GM13976 (cell line): ENCODE data around the gene IREB2.
"Not testable (repeated sequence)": the region's sequence is repeated elsewhere in the genome, so short reads cannot be mapped to it uniquely, and the experiment has no call there.

Source experiments
- DNase-seq: peaks from one replicate; pipeline ENCODE4 v3.0.0; 2012; ENCODE audit warnings: low spot score
- in situ Hi-C: fragments of 300-500 bp; cut with MboI; formaldehyde crosslinking; loops from one replicate; pipeline ENCODE4 v1.12.0; 2022; ENCODE audit warnings: low sequenced_read_pairs, mixed read lengths, inconsistent platforms; ENCODE audit not compliant: unreplicated experiment
- TF ChIP-seq, protein P1 (sequence below): IDR thresholded peaks from 2 replicates; pipeline ENCODE4 v1.5.1; 2012; ENCODE audit warnings: borderline replicate concordance, mild to moderate bottlenecking; ENCODE audit not compliant: insufficient read depth; ENCODE audit errors: extremely low read depth, missing control alignments, control extremely low read depth

The IREB2 gene

DNA sequence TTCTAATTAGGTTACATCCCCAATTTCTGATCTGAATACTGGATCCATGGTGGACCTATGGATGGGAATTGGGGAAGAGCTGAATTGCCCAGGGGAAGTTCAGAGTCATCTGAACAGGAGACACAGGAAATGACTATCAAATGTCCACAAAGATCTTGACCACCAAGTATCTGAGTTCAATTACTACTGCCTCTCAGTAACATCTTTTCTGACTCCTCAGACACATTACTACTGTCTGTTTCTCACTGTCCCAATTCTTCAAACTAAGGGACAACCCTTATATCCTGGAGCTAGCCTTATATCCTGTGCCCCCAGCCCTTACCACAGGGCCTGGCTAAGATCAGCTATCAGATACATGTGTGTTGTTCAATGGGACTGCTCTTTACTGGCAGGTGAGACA, 10.1 kb upstream of the IREB2 start:
- in situ Hi-C loops = loop anchor here (10.0 kb wide), 1 partner anchor 113 kb away; no protein-coding TSS in a partner anchor

DNA sequence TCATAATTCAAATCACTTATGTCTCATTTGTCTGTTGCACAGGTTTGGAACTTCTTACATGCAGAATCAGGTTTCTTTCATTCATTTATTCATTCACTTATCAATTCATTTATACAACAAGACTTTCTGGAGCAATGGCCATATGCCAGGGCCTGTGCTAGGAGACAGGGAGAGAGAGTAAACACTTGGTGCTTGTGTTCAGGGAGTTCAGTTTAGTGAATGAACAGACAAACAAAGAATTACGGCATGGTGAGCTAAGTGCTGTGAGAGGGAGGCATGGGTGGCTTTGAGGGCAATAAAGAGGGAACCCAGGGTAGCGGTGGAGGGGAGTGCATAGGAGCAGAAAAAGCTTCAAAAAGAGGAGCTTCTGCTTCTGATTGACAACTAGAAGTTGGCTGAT, 8.5 kb upstream of the IREB2 start:
- TF ChIP-seq, protein P1, sequence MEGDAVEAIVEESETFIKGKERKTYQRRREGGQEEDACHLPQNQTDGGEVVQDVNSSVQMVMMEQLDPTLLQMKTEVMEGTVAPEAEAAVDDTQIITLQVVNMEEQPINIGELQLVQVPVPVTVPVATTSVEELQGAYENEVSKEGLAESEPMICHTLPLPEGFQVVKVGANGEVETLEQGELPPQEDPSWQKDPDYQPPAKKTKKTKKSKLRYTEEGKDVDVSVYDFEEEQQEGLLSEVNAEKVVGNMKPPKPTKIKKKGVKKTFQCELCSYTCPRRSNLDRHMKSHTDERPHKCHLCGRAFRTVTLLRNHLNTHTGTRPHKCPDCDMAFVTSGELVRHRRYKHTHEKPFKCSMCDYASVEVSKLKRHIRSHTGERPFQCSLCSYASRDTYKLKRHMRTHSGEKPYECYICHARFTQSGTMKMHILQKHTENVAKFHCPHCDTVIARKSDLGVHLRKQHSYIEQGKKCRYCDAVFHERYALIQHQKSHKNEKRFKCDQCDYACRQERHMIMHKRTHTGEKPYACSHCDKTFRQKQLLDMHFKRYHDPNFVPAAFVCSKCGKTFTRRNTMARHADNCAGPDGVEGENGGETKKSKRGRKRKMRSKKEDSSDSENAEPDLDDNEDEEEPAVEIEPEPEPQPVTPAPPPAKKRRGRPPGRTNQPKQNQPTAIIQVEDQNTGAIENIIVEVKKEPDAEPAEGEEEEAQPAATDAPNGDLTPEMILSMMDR = no peak
- no peak for DNase-seq
- in situ Hi-C loops = loop anchor here (10.0 kb wide), 1 partner anchor 115 kb away; no protein-coding TSS in a partner anchor

More for the DNA sequence above, 10.1 kb upstream of the IREB2 start:
- TF ChIP-seq, protein P1 = no peak
- no peak for DNase-seq

DNA sequence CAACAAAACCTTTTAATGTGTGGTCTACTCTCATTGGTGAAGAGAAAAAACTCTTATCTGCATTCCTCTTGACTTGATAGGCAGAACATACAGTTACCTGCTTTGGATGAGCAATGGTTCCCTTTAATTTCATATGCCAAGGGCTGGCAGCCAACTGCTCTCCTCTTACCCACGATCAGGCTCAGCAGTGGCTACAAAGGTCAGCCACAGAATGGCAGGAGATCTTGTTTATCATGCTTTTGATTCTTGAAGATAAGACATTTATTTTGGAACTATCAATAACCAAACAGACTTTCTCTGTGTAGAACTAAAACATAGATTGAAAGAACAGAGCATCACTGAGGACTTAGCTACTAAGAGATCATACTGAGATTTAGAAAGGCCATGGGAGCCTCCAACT, 6.1 kb upstream of the IREB2 start:
- TF ChIP-seq, protein P1 = no peak
- DNase-seq = no peak
- in situ Hi-C loops = no loop called here

DNA sequence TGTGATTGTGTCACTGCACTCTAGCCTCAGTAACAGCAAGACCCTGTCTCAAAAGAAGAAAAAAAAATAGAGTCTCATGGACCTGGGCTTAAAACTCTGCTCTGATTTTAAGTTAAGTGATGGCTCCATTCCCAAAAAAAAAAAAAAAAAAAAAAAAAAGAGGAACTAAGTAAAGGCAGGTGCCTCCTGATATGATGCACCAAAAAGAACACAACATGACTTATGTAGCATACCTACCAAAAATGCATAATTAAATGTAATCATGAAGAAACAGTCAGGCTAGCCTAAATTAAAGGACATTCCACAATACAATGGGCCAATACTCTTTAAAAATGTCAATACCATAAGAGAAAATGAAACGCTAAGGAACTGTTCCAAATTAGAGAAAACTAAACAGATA, 5.4 kb upstream of the IREB2 start:
- TF ChIP-seq, protein P1 = no peak
- no peak for DNase-seq
- in situ Hi-C loops = no loop called here

DNA sequence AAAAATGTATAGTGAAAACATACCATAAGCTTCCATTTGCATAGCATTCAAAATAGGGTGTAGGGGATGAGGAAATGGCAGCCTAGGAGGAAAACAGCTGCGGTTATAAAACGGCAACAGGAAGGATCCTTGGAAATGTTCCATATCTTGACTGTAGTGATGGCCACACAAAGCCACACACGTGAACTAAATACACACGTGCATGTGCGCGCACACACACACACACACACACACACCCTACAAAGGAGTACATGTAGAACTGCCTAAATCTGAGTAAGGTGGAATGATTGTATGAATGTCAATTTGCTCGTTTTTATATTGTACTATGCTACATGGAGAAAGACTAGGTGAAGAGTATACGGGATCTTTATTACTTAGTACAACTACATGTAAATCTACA, 3.9 kb upstream of the IREB2 start:
- TF ChIP-seq, protein P1 = no peak
- in situ Hi-C loops = no loop called here
- DNase-seq = no peak

DNA sequence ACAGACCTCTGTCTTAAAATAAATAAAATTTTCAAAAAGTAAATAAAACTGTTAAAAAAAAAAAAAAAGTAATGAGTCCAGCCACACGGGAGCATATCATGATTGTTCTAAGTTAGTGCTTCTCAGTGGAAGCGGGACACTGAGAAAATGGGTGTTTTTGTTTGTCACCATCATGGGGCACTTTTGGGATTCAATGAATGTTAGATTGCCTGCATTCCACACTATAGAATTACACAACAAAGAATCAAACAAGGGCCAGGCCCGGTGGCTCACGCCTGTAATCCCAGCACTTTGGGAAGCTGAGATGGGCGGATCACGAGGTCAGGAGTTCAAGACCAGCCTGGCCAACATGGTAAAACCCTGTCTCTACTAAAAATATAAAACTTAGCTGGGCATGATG, 3.3 kb upstream of the IREB2 start:
- in situ Hi-C loops, DNase-seq: not testable (repeated sequence)

DNA sequence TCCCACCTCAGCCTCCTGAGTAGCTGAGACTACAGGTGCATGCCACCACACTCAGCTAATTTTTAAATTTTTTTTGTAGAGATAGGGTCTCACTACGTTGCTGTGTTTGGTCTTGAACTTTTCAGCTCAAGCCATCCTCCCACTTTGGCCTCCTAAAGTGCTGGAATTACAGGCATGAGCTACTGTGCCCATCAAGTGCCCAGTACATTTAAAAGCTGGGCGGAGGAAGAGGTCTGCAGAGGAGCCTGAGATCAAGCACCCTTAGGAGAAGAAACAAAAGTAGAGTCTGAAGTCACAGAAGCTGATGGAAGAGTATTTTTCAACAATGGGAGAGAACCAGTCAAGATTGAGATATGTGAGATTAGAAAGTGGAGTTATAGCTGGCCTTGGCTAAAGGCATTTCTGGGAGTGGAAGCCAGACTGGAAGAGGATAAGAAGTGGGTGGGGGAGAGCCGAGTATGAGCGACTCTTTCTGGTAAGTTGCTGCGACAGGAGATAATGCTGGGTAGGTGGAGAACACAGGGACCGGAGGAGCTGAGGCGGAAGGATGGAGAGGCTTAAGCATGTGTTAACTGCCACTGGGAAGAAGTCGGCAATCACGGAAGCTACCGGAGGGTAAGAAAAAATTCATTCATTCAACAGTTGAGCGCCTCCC, 782 bp upstream of the IREB2 start:
- in situ Hi-C loops = no loop called here
- TF ChIP-seq, protein P1 = no peak
- peak; percentile 57 for DNase-seq
